Activated CD8-positive, alpha-beta T cell treated with anti-CD3 and anti-CD28 coated beads for 36 hours (primary cell): Measurements from ENCODE around the gene RFLNA. TPM values are rescaled to one million over a fixed set of nuclear protein-coding genes. Genes with fewer than 3 reads are reported as not detected.

Source experiments
- ATAC-seq: fragments of 200-7000 bp; cut with Tn5 transposase; one replicate; pipeline ENCODE4 v1.10.0; 2021; ENCODE audit warnings: mild to moderate bottlenecking, moderate library complexity
- CTCF ChIA-PET: fragments of 350-600 bp; sonication (Branson Sonifier 250); formaldehyde crosslinking; loops from one replicate; lab custom pipeline; 2021; ENCODE audit warnings: antibody characterized with exemption; lab: Charles Lee
- POLR2A ChIA-PET: fragments of 350-600 bp; sonication (Branson Sonifier 250); formaldehyde crosslinking; loops from one replicate; lab custom pipeline; 2021; ENCODE audit warnings: antibody characterized with exemption; lab: Charles Lee
- DNase-seq: peaks from one replicate; pipeline ENCODE4 v3.0.0-alpha.2; 2020
- H3K27ac Mint-ChIP-seq: one replicate; pipeline ENCODE4 v1.8.0; 2021; ENCODE audit warnings: mild to moderate bottlenecking, mixed read lengths
- H3K27me3 Mint-ChIP-seq: one replicate; pipeline ENCODE4 v1.8.0; 2021; ENCODE audit warnings: mixed read lengths
- H3K36me3 Mint-ChIP-seq: one replicate; pipeline ENCODE4 v1.8.0; 2021; ENCODE audit warnings: low read depth, mixed read lengths
- H3K4me1 Mint-ChIP-seq: one replicate; pipeline ENCODE4 v1.8.0; 2021; ENCODE audit warnings: low read depth, mixed read lengths
- H3K4me3 Mint-ChIP-seq: one replicate; pipeline ENCODE4 v1.8.0; 2021; ENCODE audit warnings: mild to moderate bottlenecking, moderate library complexity, mixed read lengths
- H3K9me3 Mint-ChIP-seq: one replicate; pipeline ENCODE4 v1.8.0; 2021; ENCODE audit warnings: mixed read lengths
- intact Hi-C: fragments of 100-400 bp; cut with micrococcal nuclease; formaldehyde crosslinking; loops from one replicate; pipeline ENCODE4 v1.10.0; 2022
- total RNA-seq, 2 experiments: library from RNA; stranded (reverse); gene quantifications; one replicate each; pipeline ENCODE4 v1.2.3, GENCODE V29; 2021
- TF ChIP-seq, protein P1 (sequence below): fragments of 200-600 bp; IDR thresholded peaks from one replicate; pipeline ENCODE4 v1.8.0; 2022; ENCODE audit warnings: antibody characterized with exemption, mild to moderate bottlenecking

The RFLNA gene
- total RNA-seq, 2 experiments from 2014 or later, result not detected

DNA sequence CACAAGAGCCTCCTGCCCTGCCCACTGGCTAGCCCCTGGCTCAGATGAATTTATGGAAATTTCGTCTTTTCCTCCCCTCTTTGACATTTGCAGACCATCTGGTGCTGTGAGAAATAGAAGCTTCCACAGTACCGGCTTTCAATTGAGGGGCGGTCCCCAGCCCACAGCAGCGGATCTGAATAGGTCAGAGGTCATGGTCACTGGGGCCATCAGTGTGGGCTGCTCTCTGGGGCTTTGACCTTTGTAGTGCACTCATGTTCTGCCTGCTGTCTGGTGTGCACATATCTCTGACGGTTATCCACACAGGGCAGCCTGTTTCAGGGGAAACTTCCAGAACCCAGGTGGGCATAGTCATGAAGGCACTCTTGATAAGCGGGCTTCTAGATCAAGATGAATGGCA, 2.5 kb upstream of the RFLNA start:
- no peak for ATAC-seq
- Mint-ChIP-seq H3K4me3 (no peak overlapping the region), H3K27me3 (peaks cover 17% of the 10 kb centered on the region), H3K36me3 (no peaks in the 10 kb centered on the region), H3K4me1 (no peaks in the 10 kb centered on the region), H3K27ac (no peak overlapping the region), H3K9me3 (no peaks in the 10 kb centered on the region)
- POLR2A ChIA-PET, result no interaction called here
- CTCF ChIA-PET, result no interaction called here
- intact Hi-C loops, result no loop called here
- no peak for DNase-seq
- TF ChIP-seq, protein P1, sequence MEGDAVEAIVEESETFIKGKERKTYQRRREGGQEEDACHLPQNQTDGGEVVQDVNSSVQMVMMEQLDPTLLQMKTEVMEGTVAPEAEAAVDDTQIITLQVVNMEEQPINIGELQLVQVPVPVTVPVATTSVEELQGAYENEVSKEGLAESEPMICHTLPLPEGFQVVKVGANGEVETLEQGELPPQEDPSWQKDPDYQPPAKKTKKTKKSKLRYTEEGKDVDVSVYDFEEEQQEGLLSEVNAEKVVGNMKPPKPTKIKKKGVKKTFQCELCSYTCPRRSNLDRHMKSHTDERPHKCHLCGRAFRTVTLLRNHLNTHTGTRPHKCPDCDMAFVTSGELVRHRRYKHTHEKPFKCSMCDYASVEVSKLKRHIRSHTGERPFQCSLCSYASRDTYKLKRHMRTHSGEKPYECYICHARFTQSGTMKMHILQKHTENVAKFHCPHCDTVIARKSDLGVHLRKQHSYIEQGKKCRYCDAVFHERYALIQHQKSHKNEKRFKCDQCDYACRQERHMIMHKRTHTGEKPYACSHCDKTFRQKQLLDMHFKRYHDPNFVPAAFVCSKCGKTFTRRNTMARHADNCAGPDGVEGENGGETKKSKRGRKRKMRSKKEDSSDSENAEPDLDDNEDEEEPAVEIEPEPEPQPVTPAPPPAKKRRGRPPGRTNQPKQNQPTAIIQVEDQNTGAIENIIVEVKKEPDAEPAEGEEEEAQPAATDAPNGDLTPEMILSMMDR, result no peak

DNA sequence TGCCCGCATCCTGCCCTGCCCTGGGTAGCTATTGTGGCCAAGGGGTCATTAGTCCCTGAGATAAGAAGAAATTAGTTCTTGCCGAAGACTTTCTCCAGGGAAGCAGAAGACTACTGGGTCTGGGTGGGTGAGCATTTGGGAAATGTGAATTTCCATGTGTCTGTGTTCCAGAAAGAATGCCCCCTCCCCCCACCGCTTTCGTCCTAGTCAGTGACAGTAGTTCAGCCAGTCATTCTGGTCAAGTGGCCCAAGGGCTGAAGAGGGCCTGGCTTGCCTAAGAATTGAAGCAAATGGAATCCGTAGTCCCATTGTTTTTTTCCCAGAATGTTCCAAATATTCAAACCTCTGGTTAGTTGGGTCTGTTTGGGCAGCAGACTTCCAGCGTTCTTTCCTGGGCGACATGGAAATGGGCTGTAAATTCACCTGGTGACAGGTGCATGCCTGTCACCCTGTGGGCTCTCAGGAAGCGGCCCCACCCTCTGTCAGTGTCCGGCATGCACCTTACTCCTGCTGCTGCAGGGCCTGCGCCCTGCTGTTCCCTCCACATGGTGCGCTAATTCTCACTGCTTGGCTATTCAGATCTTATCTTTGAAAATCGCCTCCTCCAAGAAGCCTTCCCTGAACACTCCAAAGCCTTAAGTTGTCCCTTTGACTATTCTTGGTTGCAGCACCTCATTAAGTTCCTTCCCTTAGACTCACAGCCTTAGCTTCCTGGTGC, 1.4 kb upstream of the RFLNA start:
- ChIA-PET POLR2A (no interaction called here), CTCF (no interaction called here)
- intact Hi-C loops, result no loop called here
- DNase-seq (no peak), ATAC-seq (no peak)
- H3K36me3 Mint-ChIP-seq, result no peaks in the 10 kb centered on the region
- H3K4me1 Mint-ChIP-seq, result no peaks in the 10 kb centered on the region
- H3K27me3 Mint-ChIP-seq, result peaks cover 17% of the 10 kb centered on the region
- TF ChIP-seq, protein P1, result no peak
- H3K9me3 Mint-ChIP-seq, result no peaks in the 10 kb centered on the region
- H3K4me3 Mint-ChIP-seq, result no peak overlapping the region
- no peak overlapping the region for H3K27ac Mint-ChIP-seq

DNA sequence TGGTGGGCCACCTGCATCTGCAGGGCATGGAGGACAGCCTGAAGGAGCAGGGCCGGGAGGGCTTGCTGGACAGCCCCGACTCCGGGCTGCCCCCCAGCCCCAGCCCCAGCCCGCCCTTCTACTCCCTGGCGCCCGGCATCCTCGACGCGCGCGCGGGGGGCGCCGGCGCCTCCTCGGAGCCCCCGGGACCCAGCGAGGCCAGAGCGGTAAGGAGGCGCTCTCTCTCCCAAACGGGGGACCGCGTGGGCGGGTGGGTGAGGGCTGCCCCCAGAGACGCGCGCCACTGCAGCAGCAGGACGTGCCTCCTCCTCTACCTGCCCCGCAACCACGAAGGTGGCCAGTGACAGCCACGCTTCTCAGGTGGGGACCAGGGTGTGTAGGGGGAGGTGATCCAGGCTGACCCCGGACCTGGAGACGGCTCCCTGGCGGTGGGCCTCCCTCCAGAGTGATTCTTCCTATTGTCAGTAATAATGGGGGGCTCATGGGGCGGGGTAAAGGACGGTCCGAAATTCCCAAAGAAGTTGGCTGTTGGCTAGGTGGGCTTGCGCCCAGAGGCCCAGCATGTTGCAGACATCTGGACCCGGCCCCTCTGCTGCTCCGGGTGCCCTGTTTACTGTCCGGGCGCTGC, 652 bp downstream of the RFLNA start:
- Mint-ChIP-seq H3K27me3 (peaks cover 20% of the 10 kb centered on the region), H3K27ac (no peak overlapping the region), H3K9me3 (no peaks in the 10 kb centered on the region), H3K4me1 (no peaks in the 10 kb centered on the region), H3K4me3 (no peak overlapping the region), H3K36me3 (no peaks in the 10 kb centered on the region)
- DNase-seq (no peak), ATAC-seq (no peak)
- TF ChIP-seq, protein P1, result no peak
- ChIA-PET CTCF (interaction anchor here (0.6 kb wide), 1 partner anchor 80 kb away, joined by 3 read pairs; no protein-coding TSS in a partner anchor), POLR2A (no interaction called here)
- intact Hi-C loops, result no loop called here

DNA sequence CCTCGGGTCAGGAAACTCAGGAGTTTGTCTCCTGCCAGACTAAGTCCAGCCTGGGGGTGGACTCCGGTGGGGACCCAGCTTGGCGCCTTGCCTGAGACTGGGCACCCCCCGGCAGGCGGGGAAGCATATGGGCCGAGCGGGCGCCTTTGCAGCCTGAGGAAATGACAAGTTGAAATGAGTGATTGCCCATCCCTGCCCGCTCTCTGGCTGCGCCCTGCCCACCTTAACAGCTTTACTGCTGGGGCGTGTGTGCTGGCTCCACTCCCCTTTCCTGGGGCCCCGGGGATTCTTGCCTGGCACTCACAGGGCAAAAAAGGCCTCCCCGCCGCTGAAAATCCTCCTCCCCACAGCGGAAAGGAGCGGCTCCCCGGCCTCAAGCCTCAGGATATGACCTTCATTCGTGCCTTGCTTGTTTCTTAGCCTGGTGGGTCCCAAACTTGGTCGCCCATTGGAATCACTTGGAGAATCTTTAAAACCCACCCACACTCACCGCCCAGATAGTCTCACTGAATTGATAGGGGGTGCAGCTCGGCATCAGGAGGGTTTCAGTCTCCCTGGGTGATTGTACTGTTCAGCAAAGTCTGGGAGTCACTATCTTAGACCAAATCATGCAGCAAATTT, 1.5 kb downstream of the RFLNA start:
- Mint-ChIP-seq H3K36me3 (no peaks in the 10 kb centered on the region), H3K4me1 (no peaks in the 10 kb centered on the region), H3K4me3 (no peak overlapping the region), H3K27ac (no peak overlapping the region), H3K27me3 (peaks cover 20% of the 10 kb centered on the region), H3K9me3 (no peaks in the 10 kb centered on the region)
- intact Hi-C loops, result no loop called here
- POLR2A ChIA-PET, result no interaction called here
- CTCF ChIA-PET, result no interaction called here
- DNase-seq (peak; percentile 12), ATAC-seq (no peak)
- TF ChIP-seq, protein P1, result no peak

DNA sequence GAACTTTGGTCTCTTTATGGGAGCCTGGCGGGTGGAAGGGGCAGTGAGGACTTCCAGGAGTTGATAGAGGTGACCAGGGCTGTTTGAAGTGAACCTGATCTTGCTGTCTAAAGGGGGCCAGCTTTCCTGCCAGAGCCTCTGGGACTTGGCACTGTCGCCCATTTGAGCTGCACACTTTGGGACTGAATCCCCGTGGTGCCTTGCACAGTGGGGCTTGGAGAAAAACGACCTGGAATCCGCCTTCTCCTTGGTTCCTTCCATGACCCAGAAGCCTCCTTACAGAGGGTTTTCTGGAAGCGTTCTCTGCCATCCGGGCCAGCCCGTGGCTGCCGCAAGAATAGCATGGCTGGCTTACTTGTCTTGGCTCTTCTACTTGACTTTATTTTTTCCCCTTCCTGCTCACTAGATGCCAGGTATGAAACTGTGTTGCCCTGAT, 2.0 kb downstream of the RFLNA start:
- intact Hi-C loops, result no loop called here
- TF ChIP-seq, protein P1, result no peak
- peaks cover 20% of the 10 kb centered on the region for H3K27me3 Mint-ChIP-seq

More for the DNA sequence above, 2.0 kb downstream of the RFLNA start:
- Mint-ChIP-seq H3K36me3 (no peaks in the 10 kb centered on the region), H3K27ac (no peak overlapping the region), H3K4me3 (no peak overlapping the region), H3K4me1 (no peaks in the 10 kb centered on the region), H3K9me3 (no peaks in the 10 kb centered on the region)
- ATAC-seq (no peak), DNase-seq (no peak)
- CTCF ChIA-PET, result no interaction called here
- POLR2A ChIA-PET, result no interaction called here
